ENCODE measurements around the gene POLA1.

The POLA1 gene

DNA sequence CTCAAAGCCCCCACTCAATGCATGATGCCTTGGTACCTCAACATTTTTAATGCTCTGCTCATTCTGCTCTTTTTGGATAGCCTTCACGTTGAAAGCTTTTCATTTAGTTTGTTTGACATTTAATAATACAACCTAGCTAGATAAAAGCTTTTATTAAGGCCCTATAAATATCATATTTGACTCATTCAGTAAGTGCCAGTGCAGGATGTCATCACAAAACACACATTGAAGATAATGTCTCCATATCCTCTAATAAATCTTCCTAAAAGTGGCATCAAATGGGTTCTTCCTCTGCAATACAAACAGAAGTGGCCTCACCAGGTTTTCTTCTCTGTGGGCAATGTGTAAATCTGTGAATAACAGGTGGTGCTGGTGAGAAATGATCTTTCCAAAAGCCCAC, 34.6 kb upstream of the POLA1 start:
- no peak overlapping the region for H3K4me3 ChIP-seq (ENCODE audit: insufficient read depth, low read depth, low read length, poor library complexity, severe bottlenecking)
- no peaks in the 10 kb centered on the region for H3K36me3 ChIP-seq (ENCODE audit: control insufficient read depth, insufficient read depth, low read length)
- no peak for DNase-seq
- H3K9me3 ChIP-seq (ENCODE audit: control insufficient read depth, low read length), result no peaks in the 10 kb centered on the region
- H3K4me1 ChIP-seq (ENCODE audit: control insufficient read depth, insufficient read depth, low read length, poor library complexity, severe bottlenecking), result no peaks in the 10 kb centered on the region
- H3K27ac ChIP-seq (ENCODE audit: insufficient read depth, low read length, poor library complexity, severe bottlenecking), result no peak overlapping the region
- no peaks in the 10 kb centered on the region for H3K27me3 ChIP-seq (replicated peaks; ENCODE audit: control insufficient read depth, insufficient read depth, low read length, poor library complexity, severe bottlenecking)

GRCh38 chrX:24659646-24660045, 34.1 kb upstream of the POLA1 start:
- Histone ChIP-seq H3K27ac (ENCODE audit: insufficient read depth, low read length, poor library complexity, severe bottlenecking) (no peak overlapping the region), H3K27me3 (replicated peaks; ENCODE audit: control insufficient read depth, insufficient read depth, low read length, poor library complexity, severe bottlenecking) (no peaks in the 10 kb centered on the region), H3K9me3 (ENCODE audit: control insufficient read depth, low read length) (no peaks in the 10 kb centered on the region), H3K36me3 (ENCODE audit: control insufficient read depth, insufficient read depth, low read length) (no peaks in the 10 kb centered on the region), H3K4me1 (ENCODE audit: control insufficient read depth, insufficient read depth, low read length, poor library complexity, severe bottlenecking) (no peaks in the 10 kb centered on the region), H3K4me3 (ENCODE audit: insufficient read depth, low read depth, low read length, poor library complexity, severe bottlenecking) (no peak overlapping the region)
- no peak for DNase-seq

GRCh38 chrX:24661292-24661691, 32.4 kb upstream of the POLA1 start:
- no peaks in the 10 kb centered on the region for H3K36me3 ChIP-seq (ENCODE audit: control insufficient read depth, insufficient read depth, low read length)
- H3K27me3 ChIP-seq (replicated peaks; ENCODE audit: control insufficient read depth, insufficient read depth, low read length, poor library complexity, severe bottlenecking), result no peaks in the 10 kb centered on the region
- H3K27ac ChIP-seq (ENCODE audit: insufficient read depth, low read length, poor library complexity, severe bottlenecking), result no peak overlapping the region
- no peak for DNase-seq
- H3K9me3 ChIP-seq (ENCODE audit: control insufficient read depth, low read length), result no peaks in the 10 kb centered on the region
- no peak overlapping the region for H3K4me3 ChIP-seq (ENCODE audit: insufficient read depth, low read depth, low read length, poor library complexity, severe bottlenecking)
- H3K4me1 ChIP-seq (ENCODE audit: control insufficient read depth, insufficient read depth, low read length, poor library complexity, severe bottlenecking), result no peaks in the 10 kb centered on the region

GRCh38 chrX:24662352-24662751, 31.4 kb upstream of the POLA1 start:
- H3K27me3 ChIP-seq (replicated peaks; ENCODE audit: control insufficient read depth, insufficient read depth, low read length, poor library complexity, severe bottlenecking), result no peaks in the 10 kb centered on the region
- H3K27ac ChIP-seq (ENCODE audit: insufficient read depth, low read length, poor library complexity, severe bottlenecking), result no peak overlapping the region
- H3K9me3 ChIP-seq (ENCODE audit: control insufficient read depth, low read length), result no peaks in the 10 kb centered on the region
- no peak overlapping the region for H3K4me3 ChIP-seq (ENCODE audit: insufficient read depth, low read depth, low read length, poor library complexity, severe bottlenecking)
- no peaks in the 10 kb centered on the region for H3K36me3 ChIP-seq (ENCODE audit: control insufficient read depth, insufficient read depth, low read length)
- DNase-seq, result no peak
- H3K4me1 ChIP-seq (ENCODE audit: control insufficient read depth, insufficient read depth, low read length, poor library complexity, severe bottlenecking), result no peaks in the 10 kb centered on the region

- Histone ChIP-seq H3K4me1 (ENCODE audit: control insufficient read depth, insufficient read depth, low read length, poor library complexity, severe bottlenecking) (no peaks in the 10 kb centered on the region), H3K27me3 (replicated peaks; ENCODE audit: control insufficient read depth, insufficient read depth, low read length, poor library complexity, severe bottlenecking) (no peaks in the 10 kb centered on the region), H3K27ac (ENCODE audit: insufficient read depth, low read length, poor library complexity, severe bottlenecking) (no peak overlapping the region), H3K9me3 (ENCODE audit: control insufficient read depth, low read length) (no peaks in the 10 kb centered on the region), H3K36me3 (ENCODE audit: control insufficient read depth, insufficient read depth, low read length) (no peaks in the 10 kb centered on the region), H3K4me3 (ENCODE audit: insufficient read depth, low read depth, low read length, poor library complexity, severe bottlenecking) (no peak overlapping the region)
- DNase-seq, result no peak
These were observed 25.6 kb upstream of the POLA1 start for GRCh38 chrX:24668111-24668510.

DNA sequence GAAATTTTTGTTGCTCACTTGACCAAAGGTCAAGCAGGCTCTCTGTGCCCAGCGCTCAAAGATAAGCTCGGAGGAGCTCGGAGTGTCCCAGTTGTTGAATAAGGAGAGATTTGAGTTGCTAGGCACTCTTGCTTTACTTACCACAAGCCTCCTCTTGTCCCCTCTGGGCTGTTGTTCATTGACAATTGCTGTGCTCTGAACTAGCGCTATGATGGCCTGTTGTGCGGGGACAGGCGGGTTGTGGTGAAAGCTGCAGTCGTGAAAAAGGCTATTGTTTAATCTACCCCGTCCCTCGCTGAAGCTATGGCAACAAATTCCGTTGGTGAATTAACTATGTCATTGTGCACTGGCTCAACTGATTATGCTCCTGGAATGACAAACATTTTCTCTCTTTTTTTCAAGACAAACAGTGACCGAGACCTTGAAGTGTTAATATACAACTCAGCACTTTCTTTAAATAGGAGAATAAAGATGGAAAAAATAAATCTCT, 21.0 kb upstream of the POLA1 start:
- H3K4me1 ChIP-seq (ENCODE audit: control insufficient read depth, insufficient read depth, low read length, poor library complexity, severe bottlenecking), result no peaks in the 10 kb centered on the region
- DNase-seq, result no peak
- no peaks in the 10 kb centered on the region for H3K27me3 ChIP-seq (replicated peaks; ENCODE audit: control insufficient read depth, insufficient read depth, low read length, poor library complexity, severe bottlenecking)
- H3K27ac ChIP-seq (ENCODE audit: insufficient read depth, low read length, poor library complexity, severe bottlenecking), result no peak overlapping the region
- no peak overlapping the region for H3K4me3 ChIP-seq (ENCODE audit: insufficient read depth, low read depth, low read length, poor library complexity, severe bottlenecking)
- H3K36me3 ChIP-seq (ENCODE audit: control insufficient read depth, insufficient read depth, low read length), result no peaks in the 10 kb centered on the region
- H3K9me3 ChIP-seq (ENCODE audit: control insufficient read depth, low read length), result no peaks in the 10 kb centered on the region

- H3K27me3 ChIP-seq (replicated peaks; ENCODE audit: control insufficient read depth, insufficient read depth, low read length, poor library complexity, severe bottlenecking), result no peaks in the 10 kb centered on the region
- no peaks in the 10 kb centered on the region for H3K36me3 ChIP-seq (ENCODE audit: control insufficient read depth, insufficient read depth, low read length)
- H3K27ac ChIP-seq (ENCODE audit: insufficient read depth, low read length, poor library complexity, severe bottlenecking), result no peak overlapping the region
- H3K4me3 ChIP-seq (ENCODE audit: insufficient read depth, low read depth, low read length, poor library complexity, severe bottlenecking), result no peak overlapping the region
- no peaks in the 10 kb centered on the region for H3K4me1 ChIP-seq (ENCODE audit: control insufficient read depth, insufficient read depth, low read length, poor library complexity, severe bottlenecking)
- no peak for DNase-seq
- H3K9me3 ChIP-seq (ENCODE audit: control insufficient read depth, low read length), result no peaks in the 10 kb centered on the region
These were observed 20.3 kb upstream of the POLA1 start for GRCh38 chrX:24673424-24673823.

- H3K36me3 ChIP-seq (ENCODE audit: control insufficient read depth, insufficient read depth, low read length), result no peaks in the 10 kb centered on the region
- no peaks in the 10 kb centered on the region for H3K9me3 ChIP-seq (ENCODE audit: control insufficient read depth, low read length)
- no peak overlapping the region for H3K27ac ChIP-seq (ENCODE audit: insufficient read depth, low read length, poor library complexity, severe bottlenecking)
- no peaks in the 10 kb centered on the region for H3K4me1 ChIP-seq (ENCODE audit: control insufficient read depth, insufficient read depth, low read length, poor library complexity, severe bottlenecking)
- DNase-seq, result no peak
- no peak overlapping the region for H3K4me3 ChIP-seq (ENCODE audit: insufficient read depth, low read depth, low read length, poor library complexity, severe bottlenecking)
- no peaks in the 10 kb centered on the region for H3K27me3 ChIP-seq (replicated peaks; ENCODE audit: control insufficient read depth, insufficient read depth, low read length, poor library complexity, severe bottlenecking)
These were observed 17.2 kb upstream of the POLA1 start for GRCh38 chrX:24676403-24677024.

DNA sequence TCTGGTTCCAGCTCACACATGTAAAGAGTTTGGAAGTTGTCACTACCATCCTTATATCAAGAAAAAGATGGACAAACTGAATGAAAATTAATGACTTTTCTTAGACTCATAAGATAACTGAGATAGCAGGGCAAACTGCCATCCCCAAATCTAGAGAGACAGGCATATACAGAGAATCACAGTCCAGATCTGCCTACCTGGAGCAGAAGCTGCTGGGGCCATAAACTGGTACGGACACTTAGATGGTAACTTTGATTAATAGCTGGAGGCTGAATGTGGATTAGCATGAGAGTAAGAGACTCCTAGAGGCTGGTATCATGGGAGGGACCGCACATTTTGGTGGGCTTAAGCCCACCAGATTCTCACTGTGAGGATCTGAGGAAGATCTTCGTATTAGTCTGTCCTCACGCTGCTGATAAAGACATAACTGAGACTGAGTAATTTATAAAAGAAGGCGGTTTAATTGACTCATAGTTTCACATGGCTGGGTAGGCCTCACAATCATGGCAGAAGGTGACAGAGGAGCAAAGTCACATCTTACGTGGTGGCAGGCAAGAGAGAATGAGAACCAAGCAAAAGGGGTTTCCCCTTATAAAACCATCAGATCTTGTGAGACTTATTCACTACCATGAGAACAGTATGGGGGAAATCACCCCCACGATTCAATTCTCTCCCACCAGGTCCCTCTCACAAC, 10.8 kb upstream of the POLA1 start:
- DNase-seq, result no peak
- no peaks in the 10 kb centered on the region for H3K9me3 ChIP-seq (ENCODE audit: control insufficient read depth, low read length)
- H3K27me3 ChIP-seq (replicated peaks; ENCODE audit: control insufficient read depth, insufficient read depth, low read length, poor library complexity, severe bottlenecking), result no peaks in the 10 kb centered on the region
- no peak overlapping the region for H3K27ac ChIP-seq (ENCODE audit: insufficient read depth, low read length, poor library complexity, severe bottlenecking)
- no peaks in the 10 kb centered on the region for H3K36me3 ChIP-seq (ENCODE audit: control insufficient read depth, insufficient read depth, low read length)
- H3K4me1 ChIP-seq (ENCODE audit: control insufficient read depth, insufficient read depth, low read length, poor library complexity, severe bottlenecking), result no peaks in the 10 kb centered on the region
- H3K4me3 ChIP-seq (ENCODE audit: insufficient read depth, low read depth, low read length, poor library complexity, severe bottlenecking), result no peak overlapping the region

DNA sequence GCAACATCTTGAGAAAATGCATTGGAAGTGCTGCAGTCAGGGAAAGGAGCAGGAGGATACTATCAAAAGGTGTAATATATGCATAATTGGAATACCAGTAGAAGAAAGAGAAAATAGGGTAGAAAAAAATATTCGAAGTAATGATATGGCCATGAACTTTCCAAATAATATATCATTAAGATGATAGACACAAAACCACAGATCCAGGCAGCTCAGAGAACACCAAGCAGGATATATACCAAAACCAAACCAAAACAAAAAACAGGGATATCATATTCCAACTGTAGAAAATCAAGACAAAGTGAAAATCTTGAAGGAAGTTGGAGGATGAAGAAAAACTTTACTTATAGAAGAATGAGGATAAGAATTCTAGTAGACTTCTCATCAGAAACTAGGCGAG, 9.7 kb upstream of the POLA1 start:
- no peaks in the 10 kb centered on the region for H3K9me3 ChIP-seq (ENCODE audit: control insufficient read depth, low read length)

More for the DNA sequence above, 9.7 kb upstream of the POLA1 start:
- Histone ChIP-seq H3K4me3 (ENCODE audit: insufficient read depth, low read depth, low read length, poor library complexity, severe bottlenecking) (no peak overlapping the region), H3K27ac (ENCODE audit: insufficient read depth, low read length, poor library complexity, severe bottlenecking) (no peak overlapping the region), H3K4me1 (ENCODE audit: control insufficient read depth, insufficient read depth, low read length, poor library complexity, severe bottlenecking) (no peaks in the 10 kb centered on the region), H3K27me3 (replicated peaks; ENCODE audit: control insufficient read depth, insufficient read depth, low read length, poor library complexity, severe bottlenecking) (no peaks in the 10 kb centered on the region), H3K36me3 (ENCODE audit: control insufficient read depth, insufficient read depth, low read length) (no peaks in the 10 kb centered on the region)
- no peak for DNase-seq

Measured in effector memory CD4-positive, alpha-beta T cell (primary cell).